SK-N-SH (cell line): Measurements from ENCODE around the gene NAPA. TPM values are rescaled to one million over a fixed set of nuclear protein-coding genes. Genes with fewer than 3 reads are reported as not detected.

Experiments
- CTCF ChIA-PET: fragments of 300-600, 350-600 bp; formaldehyde crosslinking; extraction: SDS; loops from one replicate; lab custom pipeline; 2021; lab: Yijun Ruan, JAX
- POLR2A ChIA-PET: fragments of 350-600 bp; sonication (Branson Sonifier 250); formaldehyde crosslinking; extraction: SDS; loops from one replicate; lab custom pipeline; 2020; ENCODE audit warnings: antibody characterized with exemption, inconsistent platforms; lab: Yijun Ruan, JAX
- DNase-seq: peaks from one replicate; pipeline ENCODE4 v3.0.0; 2012
- H2AFZ ChIP-seq: fragments of 200-600 bp; sonication (generic); 2 replicates; pipeline ENCODE4 v1.8.1; 2016; ENCODE audit warnings: antibody characterized with exemption, mild to moderate bottlenecking, low read depth
- H3F3A ChIP-seq: fragments of 200-600 bp; sonication (generic); replicated peaks from 2 replicates; pipeline ENCODE3; 2016; ENCODE audit warnings: antibody characterized with exemption, mild to moderate bottlenecking; ENCODE audit not compliant: insufficient read depth
- H3K27ac ChIP-seq, 2 experiments: fragments of 200-500 bp in 1 of 2; fragments of 200-600 bp in 1 of 2; sonication (Bioruptor generic) in 1 of 2; sonication (generic), shearing (Covaris generic) in 1 of 2; 2 replicates each; pipeline versions ENCODE4 v1.5.1 to v1.6.1; 2014 to 2016; ENCODE audit warnings: low read depth in 2 of 2, inconsistent platforms in 1 of 2, low read length in 1 of 2, mild to moderate bottlenecking in 1 of 2, mixed read lengths in 1 of 2
- H3K27me3 ChIP-seq: fragments of 200-600 bp; sonication (generic), shearing (Covaris generic); 2 replicates; pipeline ENCODE4 v1.6.1; 2016; ENCODE audit warnings: mixed run types; ENCODE audit not compliant: insufficient read depth
- H3K36me3 ChIP-seq, 2 experiments: fragments of 200-500 bp in 1 of 2; fragments of 200-600 bp in 1 of 2; sonication (Bioruptor generic) in 1 of 2; sonication (generic) in 1 of 2; replicated peaks in 1 of 2; 2 replicates each; pipeline versions ENCODE3 to v1.5.1; 2014 to 2016; ENCODE audit warnings: low read length in 1 of 2, mild to moderate bottlenecking in 1 of 2; ENCODE audit not compliant: insufficient read depth in 2 of 2, control insufficient read depth in 1 of 2
- H3K4me1 ChIP-seq, 2 experiments: fragments of 200-500 bp in 1 of 2; fragments of 200-600 bp in 1 of 2; sonication (Bioruptor generic) in 1 of 2; sonication (generic), shearing (Covaris generic) in 1 of 2; 2 replicates each; pipeline versions ENCODE4 v1.5.1 to v1.6.1; 2014 to 2016; ENCODE audit warnings: low read depth in 1 of 2, low read length in 1 of 2, mixed run types in 1 of 2; ENCODE audit not compliant: insufficient read depth in 2 of 2, control insufficient read depth in 1 of 2
- H3K4me2 ChIP-seq: fragments of 200-600 bp; sonication (generic), shearing (Covaris generic); 2 replicates; pipeline ENCODE4 v1.6.1; 2017; ENCODE audit warnings: mixed run types
- H3K4me3 ChIP-seq, 2 experiments: fragments of 200-500 bp in 1 of 2; fragments of 200-600 bp in 1 of 2; sonication (Bioruptor generic) in 1 of 2; sonication (generic), shearing (Covaris generic) in 1 of 2; 2 replicates each; pipeline versions ENCODE4 v1.5.1 to v1.8.1; 2014 to 2016; ENCODE audit warnings: low read depth in 2 of 2, inconsistent platforms in 1 of 2, low read length in 1 of 2, mild to moderate bottlenecking in 1 of 2, mixed read lengths in 1 of 2, moderate library complexity in 1 of 2
- H3K79me2 ChIP-seq: fragments of 200-600 bp; sonication (generic); 2 replicates; pipeline ENCODE4 v1.8.1; 2017; ENCODE audit warnings: mild to moderate bottlenecking; ENCODE audit not compliant: insufficient read depth
- H3K9ac ChIP-seq: fragments of 200-600 bp; sonication (generic); 2 replicates; pipeline ENCODE4 v1.6.1; 2017; ENCODE audit warnings: mixed run types
- H3K9me2 ChIP-seq: fragments of 200-600 bp; sonication (generic); 2 replicates; pipeline ENCODE4 v1.6.1; 2017; ENCODE audit warnings: mixed run types
- H3K9me3 ChIP-seq: fragments of 200-600 bp; sonication (generic); 2 replicates; pipeline ENCODE4 v1.6.1; 2017; ENCODE audit warnings: mixed run types, mild to moderate bottlenecking, moderate library complexity
- H4K20me1 ChIP-seq: fragments of 200-600 bp; sonication (generic); 2 replicates; pipeline ENCODE4 v1.6.1; 2017; ENCODE audit warnings: mild to moderate bottlenecking, mixed run types; ENCODE audit not compliant: insufficient read depth
- CTCF ChIP-seq: fragments of 200-600 bp; sonication (generic); IDR thresholded peaks from 2 replicates; pipeline ENCODE4 v1.6.1; 2017; ENCODE audit warnings: antibody characterized with exemption, mild to moderate bottlenecking, moderate library complexity
- EP300 ChIP-seq, 2 experiments: IDR thresholded peaks; 2 replicates each; pipeline versions ENCODE4 v1.4.0 to v1.6.1; 2012; ENCODE audit warnings: borderline replicate concordance in 1 of 2, low read depth in 1 of 2, low read length in 1 of 2
- EZH2phosphoT487 ChIP-seq: fragments of 200-600 bp; sonication (generic); IDR thresholded peaks from 2 replicates; pipeline ENCODE4 v1.6.1; 2017; ENCODE audit warnings: low read depth, mixed run types, mild to moderate bottlenecking, antibody characterized with exemption, moderate library complexity, borderline replicate concordance
- FOSL2 ChIP-seq: IDR thresholded peaks from 2 replicates; pipeline ENCODE4 v1.4.0; 2012; ENCODE audit warnings: low read depth, mild to moderate bottlenecking, moderate library complexity, borderline replicate concordance
- FOXJ3 ChIP-seq: sonication (generic); formaldehyde crosslinking; IDR thresholded peaks from 2 replicates; pipeline ENCODE4 v1.5.1; 2020; ENCODE audit warnings: mild to moderate bottlenecking, missing genetic modification reagents
- FOXM1 ChIP-seq: IDR thresholded peaks from 2 replicates; pipeline ENCODE4 v1.4.0; 2012; ENCODE audit warnings: low read depth, mild to moderate bottlenecking
- GATA2 ChIP-seq: sonication (generic); formaldehyde crosslinking; IDR thresholded peaks from 2 replicates; pipeline ENCODE4 v1.5.0; 2020; ENCODE audit warnings: mild to moderate bottlenecking, missing genetic modification reagents
- JUND ChIP-seq: IDR thresholded peaks from 2 replicates; pipeline ENCODE4 v1.4.0; 2012
- MAX ChIP-seq: IDR thresholded peaks from 2 replicates; pipeline ENCODE4 v1.4.0; 2012; ENCODE audit warnings: low read depth
- NRF1 ChIP-seq: IDR thresholded peaks from 2 replicates; pipeline ENCODE4 v1.6.1; 2012; ENCODE audit warnings: low read depth, mild to moderate bottlenecking, low read length
- POLR2AphosphoS5 ChIP-seq: IDR thresholded peaks from 2 replicates; pipeline ENCODE4 v1.6.1; 2012; ENCODE audit warnings: low read depth, low read length
- RAD21 ChIP-seq: IDR thresholded peaks from 2 replicates; pipeline ENCODE4 v1.6.1; 2012; ENCODE audit warnings: mild to moderate bottlenecking, low read length
- RCOR1 ChIP-seq: fragments of 150-350 bp; IDR thresholded peaks from 2 replicates; pipeline ENCODE4 v1.6.1; 2017; ENCODE audit warnings: antibody characterized with exemption, low read length
- RFX5 ChIP-seq: IDR thresholded peaks from 2 replicates; pipeline ENCODE4 v1.6.1; 2012; ENCODE audit warnings: mild to moderate bottlenecking, improper control_type of control experiment, low read length
- SIN3A ChIP-seq: IDR thresholded peaks from 2 replicates; pipeline ENCODE4 v1.6.1; 2012; ENCODE audit warnings: low read depth, mild to moderate bottlenecking, low read length, moderate library complexity, borderline replicate concordance
- SMC3 ChIP-seq: IDR thresholded peaks from 2 replicates; pipeline ENCODE4 v1.6.1; 2012; ENCODE audit warnings: low read depth, low read length, improper control_type of control experiment
- TAF1 ChIP-seq: IDR thresholded peaks from 2 replicates; pipeline ENCODE4 v1.6.1; 2012; ENCODE audit warnings: low read depth, mild to moderate bottlenecking, low read length, moderate library complexity, borderline replicate concordance
- USF1 ChIP-seq: IDR thresholded peaks from 2 replicates; pipeline ENCODE4 v1.4.0; 2012; ENCODE audit warnings: low read depth, borderline replicate concordance
- USF2 ChIP-seq: fragments of 150-350 bp; IDR thresholded peaks from 2 replicates; pipeline ENCODE4 v1.6.1; 2017; ENCODE audit warnings: antibody characterized with exemption, low read length, low read depth, borderline replicate concordance
- YY1 ChIP-seq: IDR thresholded peaks from 2 replicates; pipeline ENCODE4 v1.4.0; 2012; ENCODE audit warnings: low read depth, mild to moderate bottlenecking
- WGBS: methylation state at CpG from one replicate; pipeline ENCODE4 v1.1.6; 2017; ENCODE audit warnings: low lambda C conversion rate; 5-methylcytosine and 5-hydroxymethylcytosine counted together
- polyA plus RNA-seq, 3 experiments: library from polyadenylated mRNA; depleted of rRNA; stranded (reverse); fragments of >200 nt; gene quantifications; 2 replicates each; pipeline ENCODE4 v1.2.3, GENCODE V29; 2012

Gene NAPA
- polyA plus RNA-seq, 1 of the 3 experiments (the other 2 are of a cell fraction), result 84.1 TPM

- no peak overlapping the region for H3K27ac ChIP-seq
- no peaks in the 10 kb centered on the region for H3F3A ChIP-seq
- no peaks in the 10 kb centered on the region for H3K9me3 ChIP-seq
- 43% methylated on average over 3 of the region's 3 CpGs for WGBS
- H4K20me1 ChIP-seq, result no peaks in the 10 kb centered on the region
- no peaks in the 10 kb centered on the region for H3K27me3 ChIP-seq
- H3K9ac ChIP-seq, result no peak overlapping the region
- H3K4me1 ChIP-seq, result peaks cover 0 to 3% of the 10 kb centered on the region in 2 experiments; a peak in 1 of 4 replicates
- H3K9me2 ChIP-seq, result no peaks in the 10 kb centered on the region
- H3K4me2 ChIP-seq, result no peak overlapping the region
- no peaks in the 10 kb centered on the region for H3K79me2 ChIP-seq
- H3K36me3 ChIP-seq, result no peaks in the 10 kb centered on the region
- no peak for TF ChIP-seq GATA2 (CRISPR knock-in tag)
- no peak for TF ChIP-seq MAX
- TF ChIP-seq EZH2phosphoT487, result no peak
- no peak for TF ChIP-seq USF1
- no peak for TF ChIP-seq USF2
- no peak for TF ChIP-seq TAF1
- TF ChIP-seq FOSL2, result no peak
- TF ChIP-seq RCOR1, result no peak
- no peak for TF ChIP-seq RFX5
- TF ChIP-seq EP300 (IDR thresholded peaks at IDR 0.05; ENCODE audit: borderline replicate concordance in 1 of 2, low read depth in 1 of 2, low read length in 1 of 2), result no peak
- no peak for TF ChIP-seq SIN3A
- TF ChIP-seq SMC3, result no peak
- TF ChIP-seq POLR2AphosphoS5, result no peak
- no peak for TF ChIP-seq JUND
- TF ChIP-seq FOXM1, result no peak
- no peak for TF ChIP-seq YY1
- no peak for TF ChIP-seq NRF1
- TF ChIP-seq CTCF, result no peak
- no peak for TF ChIP-seq RAD21
- no peak for TF ChIP-seq FOXJ3 (CRISPR knock-in tag)
- ChIA-PET CTCF (interaction anchor here (0.6 to 1.5 kb wide), 2 partner anchors 11 to 171 kb away, joined by 3 to 7 read pairs; partner anchors contain the start of gene NAPA), POLR2A (no interaction called here)
- H2AFZ ChIP-seq, result no peak overlapping the region
- no peak overlapping the region for H3K4me3 ChIP-seq
- no peak for DNase-seq
Observed at GRCh38 chr19:47526798-47527197, 11.9 kb upstream of the NAPA start.
